Measurements from ENCODE around the gene C5orf46.

DNA sequence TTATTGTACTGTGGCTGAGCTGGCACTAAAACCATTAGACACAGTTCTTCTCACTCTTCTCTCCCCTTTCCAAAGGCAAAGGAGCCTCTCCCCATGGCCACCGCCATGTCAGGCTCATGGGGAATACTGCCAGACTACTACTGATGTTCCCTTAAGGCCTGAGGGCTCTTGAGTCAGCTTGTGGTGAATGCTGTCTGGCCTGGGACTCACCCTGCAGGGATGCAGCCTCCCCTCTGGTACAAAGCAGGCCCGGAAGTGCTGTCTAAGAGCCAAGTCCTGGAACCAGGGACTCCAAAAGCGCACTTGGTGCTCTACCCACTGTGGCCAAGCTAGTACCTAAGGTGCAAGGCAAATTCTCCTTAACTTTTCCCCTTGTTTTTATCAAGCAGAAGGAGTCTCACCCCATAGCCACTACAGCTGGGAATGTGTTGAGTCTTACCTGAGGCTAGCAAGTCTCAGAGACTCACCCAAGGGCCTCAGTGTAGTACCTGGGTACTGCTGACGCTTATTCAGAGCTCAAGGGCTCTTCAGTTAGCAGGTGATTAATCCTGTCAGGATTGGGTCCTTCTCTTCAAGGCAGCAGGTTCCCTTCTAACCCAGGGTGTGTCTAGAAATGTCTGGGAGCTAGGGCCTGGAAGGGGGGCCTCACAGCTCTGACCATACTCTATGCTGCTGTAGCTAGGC, 33.2 kb upstream of the C5orf46 start:
- TF ChIP-seq, protein P1, sequence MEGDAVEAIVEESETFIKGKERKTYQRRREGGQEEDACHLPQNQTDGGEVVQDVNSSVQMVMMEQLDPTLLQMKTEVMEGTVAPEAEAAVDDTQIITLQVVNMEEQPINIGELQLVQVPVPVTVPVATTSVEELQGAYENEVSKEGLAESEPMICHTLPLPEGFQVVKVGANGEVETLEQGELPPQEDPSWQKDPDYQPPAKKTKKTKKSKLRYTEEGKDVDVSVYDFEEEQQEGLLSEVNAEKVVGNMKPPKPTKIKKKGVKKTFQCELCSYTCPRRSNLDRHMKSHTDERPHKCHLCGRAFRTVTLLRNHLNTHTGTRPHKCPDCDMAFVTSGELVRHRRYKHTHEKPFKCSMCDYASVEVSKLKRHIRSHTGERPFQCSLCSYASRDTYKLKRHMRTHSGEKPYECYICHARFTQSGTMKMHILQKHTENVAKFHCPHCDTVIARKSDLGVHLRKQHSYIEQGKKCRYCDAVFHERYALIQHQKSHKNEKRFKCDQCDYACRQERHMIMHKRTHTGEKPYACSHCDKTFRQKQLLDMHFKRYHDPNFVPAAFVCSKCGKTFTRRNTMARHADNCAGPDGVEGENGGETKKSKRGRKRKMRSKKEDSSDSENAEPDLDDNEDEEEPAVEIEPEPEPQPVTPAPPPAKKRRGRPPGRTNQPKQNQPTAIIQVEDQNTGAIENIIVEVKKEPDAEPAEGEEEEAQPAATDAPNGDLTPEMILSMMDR (IDR thresholded peaks at IDR 0.05): no peak
- TF ChIP-seq POLR2A (IDR thresholded peaks at IDR 0.05): no peak
